GM21526 (cell line): ENCODE measurements around the gene VPS41.
"Not testable (repeated sequence)": the region's sequence is repeated elsewhere in the genome, so short reads cannot be mapped to it uniquely, and the experiment has no call there.

Source experiments
- ATAC-seq: cut with Tn5 transposase; IDR thresholded peaks from one replicate; pipeline ENCODE4 v1.9.1; 2021; ENCODE audit warnings: moderate library complexity; ENCODE audit not compliant: unreplicated experiment, low FRiP score

VPS41 gene

DNA sequence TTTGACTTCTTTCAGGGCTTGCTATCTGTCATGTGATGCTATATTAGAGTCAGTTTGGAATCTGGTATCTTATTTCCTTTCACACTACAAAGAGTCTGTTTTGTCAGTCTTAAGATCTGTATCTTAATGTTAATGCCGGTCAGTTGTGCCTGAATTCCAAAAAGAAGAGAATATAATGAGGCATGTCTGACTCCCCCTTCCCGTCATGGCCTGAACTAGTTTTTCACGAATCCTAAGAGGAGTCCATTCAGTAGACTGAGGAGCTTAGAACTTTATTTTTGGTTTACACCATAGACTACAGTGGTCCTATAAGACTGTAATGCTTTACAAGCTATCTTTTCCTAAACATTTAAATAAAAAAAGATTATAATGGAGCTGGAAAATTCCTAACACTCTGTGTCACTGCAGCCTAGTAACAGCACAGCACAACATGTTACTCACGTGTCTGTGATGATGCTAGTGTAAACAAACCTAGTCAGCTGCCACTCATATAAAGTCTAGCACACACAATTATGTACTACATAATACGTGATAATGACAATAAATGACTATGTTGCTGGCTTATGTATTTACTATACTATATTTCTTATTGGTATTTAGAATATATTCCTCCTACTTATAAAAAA lies 50.6 kb downstream of the VPS41 start:
- no peak for ATAC-seq

DNA sequence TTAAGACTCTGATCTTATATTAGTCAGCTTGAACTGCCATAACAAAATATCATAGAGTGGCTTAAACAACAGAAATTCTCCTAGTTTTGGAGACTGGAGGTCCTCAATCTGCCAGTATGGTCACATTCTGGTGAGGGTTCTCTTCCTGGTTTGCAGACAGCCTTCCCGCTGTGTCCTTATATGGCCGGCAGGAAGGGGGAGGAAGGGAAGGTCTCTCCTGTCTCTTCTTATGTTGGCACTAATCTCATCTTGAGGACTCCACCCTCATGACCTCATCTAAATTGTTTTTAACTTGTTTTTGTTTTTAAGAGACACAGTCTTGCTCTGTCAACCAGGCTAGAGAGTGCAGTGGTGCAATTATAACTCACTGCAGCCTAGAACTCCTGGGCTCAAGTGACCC lies 53.1 kb downstream of the VPS41 start:
- no peak for ATAC-seq

DNA sequence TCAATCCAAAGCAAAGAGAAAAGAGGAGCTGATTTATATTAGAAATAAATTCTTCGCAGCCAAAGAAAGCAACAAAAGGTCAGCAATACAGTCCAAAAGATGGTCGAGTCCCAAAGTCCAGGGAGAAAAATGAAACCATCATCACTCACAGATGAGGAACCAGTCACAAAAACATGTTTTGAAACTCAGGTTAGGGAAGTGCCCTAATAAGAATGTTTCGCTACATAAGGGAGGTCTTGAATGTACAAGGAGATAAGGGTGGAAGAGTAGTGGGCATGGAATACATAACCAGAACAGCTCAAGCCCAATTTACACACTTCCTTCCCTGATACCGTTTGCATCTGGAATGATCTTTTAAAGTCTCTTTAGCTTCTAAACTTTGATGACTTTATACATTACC lies 53.6 kb downstream of the VPS41 start:
- ATAC-seq, result no peak

- not testable (repeated sequence) for ATAC-seq
These were observed 54.0 kb downstream of the VPS41 start for GRCh38 chr7:38854947-38855346.

- ATAC-seq, result no peak
These were observed 57.7 kb downstream of the VPS41 start for GRCh38 chr7:38851321-38851720.

DNA sequence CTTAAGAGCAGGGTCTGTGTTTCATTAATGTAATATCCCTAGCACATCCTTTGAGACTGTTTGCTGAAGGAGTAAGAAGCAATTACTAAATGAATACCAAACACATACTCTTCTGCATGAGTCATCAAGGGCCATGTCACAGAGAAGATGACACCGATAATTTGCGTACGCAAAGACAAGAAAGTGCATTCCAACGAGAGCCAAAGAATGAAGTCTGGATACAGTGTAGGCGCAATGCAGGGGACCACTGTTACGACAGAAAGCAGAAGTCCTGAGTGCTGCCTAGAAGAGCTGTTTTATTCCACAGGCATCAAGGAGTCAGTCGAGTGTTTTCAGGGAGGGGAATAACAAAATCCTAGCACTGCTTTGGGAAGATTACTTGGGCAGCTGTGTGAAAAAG lies 62.7 kb downstream of the VPS41 start:
- no peak for ATAC-seq

DNA sequence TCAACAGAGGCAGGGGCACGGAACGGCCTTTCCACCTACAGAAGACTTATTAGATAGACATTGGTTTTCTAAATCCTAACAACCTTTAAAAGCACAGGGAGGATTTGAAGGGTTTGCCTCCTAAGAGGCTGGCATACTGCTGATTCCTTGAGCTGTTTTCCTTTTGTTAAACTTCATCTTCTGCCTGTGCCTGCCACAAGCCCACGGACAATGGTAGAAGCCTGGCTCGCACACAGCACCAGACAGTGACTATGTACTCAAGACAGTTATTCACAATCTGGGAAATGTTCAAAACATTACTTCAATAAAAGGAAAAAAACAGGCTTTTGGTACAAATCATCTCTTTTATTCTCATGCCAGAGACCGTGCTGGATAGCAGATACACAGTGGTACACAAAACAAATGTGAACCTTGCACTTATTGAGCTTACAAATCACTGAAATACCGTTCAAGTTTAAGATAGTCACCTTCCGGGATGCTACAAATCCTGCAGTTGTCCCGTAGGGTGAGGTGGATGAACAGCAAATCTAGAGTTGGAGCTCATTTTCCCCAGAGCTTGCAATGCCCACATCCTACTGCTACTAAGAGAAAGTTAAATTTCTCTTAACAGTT lies 63.9 kb downstream of the VPS41 start:
- ATAC-seq, result no peak

DNA sequence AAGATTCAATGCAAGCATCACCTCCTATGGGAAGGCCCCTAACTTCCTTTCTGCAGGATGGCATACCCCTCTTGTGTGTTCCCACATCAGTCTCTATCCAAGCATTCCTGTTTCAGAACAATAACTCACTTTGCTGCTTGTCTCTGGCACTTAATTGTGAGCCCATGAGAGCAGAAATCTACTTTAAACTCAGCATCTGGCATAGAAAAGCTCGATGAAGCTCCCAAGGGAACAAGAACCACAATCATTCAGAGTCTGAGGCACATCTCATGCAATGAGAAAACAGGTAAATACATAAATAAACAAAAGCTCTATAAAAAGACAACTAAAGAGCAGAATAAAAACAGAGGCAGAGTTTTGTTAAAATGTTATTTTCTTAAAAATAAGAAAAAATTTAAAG lies 66.2 kb downstream of the VPS41 start:
- ATAC-seq, result no peak

- no peak for ATAC-seq
These were observed 68.1 kb downstream of the VPS41 start for GRCh38 chr7:38840736-38841460.

DNA sequence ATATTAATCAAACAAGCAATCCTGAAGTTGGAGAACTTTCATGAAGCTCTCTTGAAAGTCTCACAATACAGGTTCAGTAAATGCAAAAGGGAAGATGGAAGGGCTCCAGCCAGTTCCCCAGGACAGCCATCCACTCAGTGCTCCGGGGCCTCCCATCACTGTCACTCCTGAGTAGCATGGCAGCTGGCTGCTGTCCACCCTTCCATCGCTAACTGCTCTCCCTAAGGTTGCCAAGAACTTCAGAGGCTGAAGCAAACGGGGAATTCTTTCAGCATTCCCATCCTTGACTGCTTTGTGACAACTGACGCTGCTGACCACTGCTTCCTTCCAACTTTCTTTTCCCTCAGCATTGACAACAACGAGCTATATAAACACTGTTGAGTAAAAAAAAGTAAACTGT lies 69.1 kb downstream of the VPS41 start:
- no peak for ATAC-seq

DNA sequence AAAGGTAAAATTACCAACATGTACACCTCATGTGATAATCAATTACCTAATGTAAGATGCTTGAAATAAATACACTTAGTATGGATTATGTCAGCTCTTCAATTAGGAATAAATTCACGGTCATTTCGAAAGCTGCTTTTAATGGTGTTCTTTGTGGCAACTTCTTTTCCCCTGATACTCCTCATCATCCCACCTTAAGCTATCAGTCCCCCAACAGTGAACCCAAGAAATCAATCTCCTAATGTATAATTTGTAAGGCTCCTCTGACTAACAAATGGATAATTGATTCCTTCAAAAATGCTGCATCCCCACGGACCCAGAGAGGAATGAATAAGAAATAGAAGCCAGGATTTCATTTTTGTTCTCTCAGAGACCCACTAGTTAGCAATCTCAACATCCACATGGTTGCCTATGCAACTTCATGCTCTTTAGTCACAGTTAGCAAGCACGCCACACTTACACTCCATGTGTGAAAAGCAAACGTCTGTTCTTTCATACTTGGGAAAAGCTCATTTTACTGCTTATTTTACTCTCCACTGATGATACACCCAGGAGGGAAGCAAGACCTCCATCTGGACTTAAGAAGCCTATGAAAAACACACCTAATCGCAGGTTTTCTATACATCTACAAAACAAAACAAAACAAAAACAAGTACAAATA lies 70.1 kb downstream of the VPS41 start:
- no peak for ATAC-seq

DNA sequence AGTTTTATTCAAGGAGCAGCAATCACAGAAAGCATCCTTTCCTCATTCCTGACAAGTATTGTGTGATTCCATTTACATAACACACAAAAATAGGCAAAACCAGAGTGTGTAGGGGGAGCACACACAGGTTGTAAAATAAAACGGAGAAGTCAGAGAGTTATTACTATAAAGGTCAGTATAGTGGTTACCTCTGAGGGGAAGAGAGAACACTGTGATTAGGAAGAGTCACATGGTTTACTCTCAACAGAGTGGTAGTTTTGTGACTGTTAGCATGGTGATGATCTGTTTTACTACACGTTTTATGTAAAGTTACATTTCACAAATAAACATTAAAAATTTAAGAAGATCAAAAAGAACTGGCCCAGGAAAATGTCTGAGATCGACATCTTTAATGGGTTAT lies 74.6 kb downstream of the VPS41 start:
- no peak for ATAC-seq

DNA sequence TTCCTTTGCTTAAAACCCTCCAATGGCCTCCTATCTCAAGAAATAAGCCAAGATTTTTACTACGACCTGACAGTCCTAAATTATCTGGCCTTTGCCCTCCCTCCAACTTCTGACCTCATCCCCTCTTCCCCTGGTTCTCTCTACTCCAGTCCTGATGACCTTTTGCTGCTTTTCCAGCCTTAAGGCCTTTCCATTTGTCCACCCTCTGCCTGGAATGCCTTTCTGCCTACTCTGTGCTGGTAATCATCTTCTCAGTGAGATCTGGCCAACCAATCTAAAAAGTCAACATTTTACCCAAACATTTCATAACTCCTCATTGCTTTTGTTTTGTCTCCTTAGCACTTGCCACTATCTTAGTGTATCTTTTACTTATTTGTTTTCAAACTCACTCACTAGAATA lies 75.7 kb downstream of the VPS41 start:
- no peak for ATAC-seq

DNA sequence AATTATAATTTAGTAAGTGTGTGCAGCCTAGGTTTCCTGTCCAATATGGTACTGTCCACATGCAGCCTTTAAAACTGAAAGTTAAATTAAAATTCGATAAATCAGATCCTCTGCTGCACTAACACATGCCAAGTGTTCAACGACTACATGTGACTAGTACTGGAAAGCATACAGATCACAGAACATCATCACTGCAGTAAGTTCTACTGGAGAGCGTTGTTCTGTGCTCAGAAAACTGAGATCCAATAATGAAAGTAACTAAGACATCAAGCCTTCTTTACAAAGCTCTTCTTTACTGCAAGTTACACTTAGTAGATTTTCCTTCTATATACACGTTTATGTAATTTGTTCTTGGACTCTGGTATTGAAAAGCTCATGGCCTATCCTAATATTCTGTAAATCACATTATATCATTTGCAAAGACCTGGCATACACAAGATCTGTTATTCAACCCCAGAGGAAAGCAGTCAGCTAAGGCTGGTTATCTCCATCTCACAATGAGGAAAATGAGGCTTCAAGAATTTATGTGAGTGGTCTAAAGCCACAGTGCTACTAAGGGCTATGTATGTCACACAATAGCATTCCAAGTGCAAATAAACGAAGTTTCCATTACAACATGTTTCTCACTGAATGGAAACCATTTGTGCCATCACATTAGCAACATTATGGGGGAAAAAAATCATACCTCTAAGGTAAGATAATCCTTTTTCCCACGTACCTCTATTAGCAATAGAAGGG lies 77.6 kb downstream of the VPS41 start:
- no peak for ATAC-seq

DNA sequence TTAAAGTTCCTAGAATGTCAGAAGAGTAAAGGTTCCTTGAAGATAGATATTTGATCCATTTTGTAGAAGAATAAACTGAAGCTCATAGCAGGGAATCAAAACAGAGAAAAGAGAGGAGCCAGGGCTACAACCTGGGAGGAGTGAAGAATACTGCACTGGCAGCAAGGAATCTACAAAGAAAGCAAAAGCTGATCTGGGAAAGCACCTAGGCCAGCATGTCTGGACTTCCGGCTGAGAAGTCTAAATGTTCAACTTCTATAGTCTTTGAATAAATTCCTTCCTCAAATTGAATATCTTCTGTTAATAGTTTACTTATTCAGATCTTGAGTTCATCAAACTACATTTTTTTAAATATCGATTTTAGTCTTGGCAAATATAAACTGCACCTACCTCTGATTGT lies 78.2 kb downstream of the VPS41 start:
- no peak for ATAC-seq

DNA sequence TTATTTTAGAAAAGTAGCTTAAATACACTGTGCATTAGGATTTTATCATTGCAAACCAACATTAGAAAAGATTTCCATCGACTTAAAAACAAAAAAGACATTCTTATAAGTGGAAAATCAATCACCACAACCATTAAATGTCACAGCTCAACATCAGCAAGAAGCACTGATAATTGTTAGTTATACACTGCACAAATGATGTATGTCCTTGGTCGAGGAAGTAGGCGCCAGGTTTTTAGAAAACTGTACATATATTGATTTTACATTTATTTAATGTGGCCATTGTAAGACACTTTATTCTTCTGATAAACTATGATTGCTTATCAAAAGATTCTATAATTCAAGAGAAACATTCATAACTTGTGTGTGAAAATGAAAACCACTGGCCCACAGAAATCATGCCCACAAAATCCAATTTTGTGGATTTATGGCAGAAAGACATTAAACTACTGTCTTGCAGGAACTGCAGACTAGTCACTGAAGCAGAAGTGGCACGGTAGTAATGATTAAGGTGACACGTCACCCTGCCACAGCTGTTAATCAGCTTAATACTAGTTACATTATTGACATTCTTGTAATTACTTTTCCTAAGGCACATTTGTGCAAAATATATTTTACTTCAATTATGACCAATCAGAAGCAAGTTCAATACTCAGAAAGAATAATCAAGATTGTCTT lies 79.4 kb downstream of the VPS41 start:
- no peak for ATAC-seq

DNA sequence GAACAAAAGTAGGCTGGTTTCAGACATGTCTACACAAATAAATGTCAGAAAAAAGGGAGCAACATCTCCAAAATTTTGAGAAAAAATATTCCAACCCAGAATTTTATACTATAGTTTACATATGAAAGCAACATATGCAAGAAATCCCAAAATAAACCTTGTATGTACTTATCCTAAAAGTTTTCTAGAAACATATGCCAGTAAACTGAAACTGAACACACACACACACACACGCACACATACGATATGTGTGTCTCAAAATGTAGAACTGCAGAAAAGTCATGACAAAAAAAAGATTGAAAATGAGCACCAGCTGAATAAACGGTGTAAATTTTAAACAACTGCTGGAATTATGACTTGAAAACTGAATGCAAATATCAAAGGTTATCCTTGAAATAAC lies 81.0 kb downstream of the VPS41 start:
- no peak for ATAC-seq

DNA sequence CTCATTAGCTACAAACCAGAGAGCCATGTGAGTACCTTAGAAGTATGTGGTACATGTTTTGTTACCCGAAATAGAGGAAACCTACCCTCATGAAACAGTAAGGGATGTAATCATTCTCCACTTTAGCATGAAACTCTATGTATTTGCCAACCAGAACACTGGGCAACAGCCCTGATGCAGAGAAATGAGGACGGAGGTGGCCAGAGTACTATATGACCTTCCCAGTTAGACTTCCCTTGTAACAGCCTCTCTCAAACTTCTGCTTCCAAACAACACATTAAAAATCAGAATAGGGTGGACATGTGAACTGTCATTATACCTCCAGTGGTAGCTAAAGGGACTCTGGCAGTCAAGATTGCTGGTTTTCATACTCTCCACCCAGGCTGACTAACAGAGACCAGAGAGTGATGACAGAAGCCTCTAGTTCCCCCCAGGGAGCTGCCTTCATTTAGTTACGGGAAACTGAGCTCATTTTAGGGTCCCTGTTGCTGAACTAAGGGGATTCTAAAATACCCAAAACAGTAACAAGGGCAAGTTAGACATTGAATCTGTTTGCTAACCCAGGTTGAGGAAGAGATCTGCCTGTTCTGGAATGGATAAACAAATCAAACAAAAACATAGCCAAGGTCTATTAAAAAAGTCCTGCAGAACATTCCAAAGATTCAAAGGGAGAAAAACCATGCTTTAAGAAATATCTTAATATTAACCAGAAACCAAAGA lies 83.1 kb downstream of the VPS41 start:
- no peak for ATAC-seq

DNA sequence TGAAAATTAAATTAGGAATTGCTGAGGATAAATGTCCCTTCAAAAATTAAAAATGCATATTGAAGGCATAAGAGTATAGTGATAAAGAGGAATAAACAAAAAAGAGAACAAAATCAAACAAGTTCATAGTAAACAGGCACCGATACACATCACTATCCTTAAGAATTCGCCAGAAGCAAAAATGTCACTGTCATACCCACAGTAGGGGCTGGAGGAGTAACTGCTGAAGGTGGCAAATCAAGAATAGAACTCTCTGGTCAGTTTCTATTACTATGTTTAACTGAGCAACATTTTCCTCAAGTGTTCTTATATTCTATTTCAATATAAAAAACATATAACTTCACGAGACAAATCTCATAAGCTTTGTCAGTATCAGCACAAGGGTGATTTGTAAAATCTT lies 84.0 kb downstream of the VPS41 start:
- ATAC-seq, result no peak

DNA sequence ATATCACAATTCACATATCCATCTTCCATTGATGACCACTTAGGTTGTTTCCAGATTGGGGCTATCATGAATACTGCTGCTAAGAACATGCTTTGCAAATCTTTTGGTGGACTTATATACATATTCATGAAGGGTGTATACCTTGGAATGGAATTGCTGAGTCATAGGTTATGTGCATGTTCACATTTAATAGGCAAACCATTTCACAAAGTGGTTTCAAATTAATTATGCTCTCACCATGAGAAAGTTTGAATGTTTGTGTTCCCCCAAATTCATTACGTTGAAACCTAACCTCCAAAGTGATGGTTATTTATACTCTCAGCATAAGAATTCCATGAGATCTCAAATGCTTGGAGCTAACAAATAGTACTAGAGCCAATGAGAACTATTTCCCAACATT lies 86.4 kb downstream of the VPS41 start:
- no peak for ATAC-seq
